SW480 (cell line): ENCODE results near the gene CNTNAP1.

Source experiments
- DNase-seq: peaks from one replicate; pipeline ENCODE4 v3.0.0-alpha.2; 2016; ENCODE audit warnings: low spot score

CNTNAP1 gene

DNA sequence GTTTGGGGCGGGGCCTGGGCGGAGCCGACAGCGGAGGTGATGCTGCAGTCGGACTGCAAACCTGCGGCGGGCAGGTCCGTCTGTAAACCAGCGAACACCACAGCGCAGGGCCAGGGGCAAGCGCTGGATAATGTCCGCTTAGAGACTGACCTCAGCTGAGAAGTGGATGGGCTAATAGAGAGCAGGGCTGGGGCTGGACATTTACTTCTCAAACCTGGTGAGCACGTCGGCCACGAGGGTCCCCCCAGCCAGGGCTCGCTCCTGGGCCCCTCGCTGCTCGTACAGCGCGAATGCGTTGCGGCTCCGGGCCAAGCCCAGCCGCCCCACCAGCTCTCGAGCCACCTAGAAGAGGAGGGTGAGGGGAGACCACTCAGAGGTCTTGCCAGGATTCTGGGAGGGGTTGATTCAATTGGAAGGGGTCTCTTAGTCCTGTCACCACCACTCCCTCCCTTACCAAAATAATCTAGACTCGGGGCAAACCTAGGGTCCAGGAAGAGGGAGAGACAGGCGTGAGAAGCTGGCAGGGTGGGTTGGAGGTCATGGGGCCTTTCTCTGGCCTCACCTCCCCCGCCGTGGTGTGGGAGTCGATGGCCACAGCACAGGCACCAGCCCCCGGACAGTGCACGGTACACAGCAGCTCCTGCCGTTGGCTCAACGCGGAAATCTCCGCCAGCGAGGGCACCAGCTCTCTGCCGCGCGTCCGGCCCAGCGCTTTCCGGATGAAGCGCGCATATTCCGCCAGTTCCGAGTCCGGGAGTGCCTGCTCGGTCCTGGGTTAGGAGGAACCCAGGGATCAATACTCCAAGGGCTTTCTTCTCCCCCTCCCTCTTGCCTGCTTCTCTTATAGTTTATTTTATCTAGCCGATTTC, 11.3 kb upstream of the CNTNAP1 start:
- no peak for DNase-seq

DNA sequence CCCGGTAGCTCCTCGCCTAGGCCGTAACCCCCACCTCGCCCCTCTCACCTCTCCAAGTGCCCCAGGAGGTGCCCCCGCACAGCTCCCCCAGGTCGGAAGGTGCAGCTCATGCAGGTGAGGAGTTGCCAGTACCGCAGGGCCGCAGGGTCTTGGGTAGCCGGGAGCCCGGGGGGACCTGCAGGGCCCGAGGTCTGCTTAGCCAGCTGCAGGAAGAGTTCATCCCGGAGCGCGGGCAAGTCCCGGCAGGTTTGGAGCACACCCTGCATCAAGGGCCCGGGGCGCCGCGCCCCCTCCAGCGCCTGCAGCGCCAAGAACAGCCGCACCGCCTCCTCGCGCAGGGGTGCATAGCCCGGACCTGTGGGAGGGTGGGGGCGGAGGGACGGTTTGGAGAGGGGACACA, 10.3 kb upstream of the CNTNAP1 start:
- no peak for DNase-seq

DNA sequence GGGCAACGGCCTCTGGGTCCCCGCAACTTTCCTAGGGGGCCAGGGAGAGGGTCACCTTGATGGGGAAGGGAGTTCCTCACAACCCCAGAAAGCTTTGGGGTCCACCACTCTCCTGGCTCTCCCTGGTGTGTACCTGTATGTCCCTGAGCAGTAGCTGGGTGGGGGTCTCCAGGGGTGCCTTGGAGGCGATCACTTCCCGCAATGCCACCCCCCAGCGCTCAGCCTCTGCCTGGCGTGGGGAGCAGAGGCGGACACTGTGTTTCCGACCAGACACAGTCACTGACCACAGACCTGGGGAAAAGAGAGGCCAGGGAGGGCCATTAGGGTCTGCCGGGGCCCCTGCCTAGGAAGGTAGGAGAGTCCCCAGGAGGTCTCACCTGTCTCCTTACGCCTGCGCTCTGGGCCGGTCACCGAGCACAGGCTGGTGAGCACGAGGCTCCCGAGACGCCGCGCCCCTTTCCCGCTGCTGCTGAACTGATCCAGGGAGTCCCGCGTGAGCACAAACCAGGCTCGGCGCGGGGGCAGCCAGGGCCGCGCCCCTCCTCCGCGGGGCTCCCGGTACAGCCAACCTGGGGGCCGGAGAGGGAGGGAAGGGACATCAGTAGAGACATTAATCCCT, 9.0 kb upstream of the CNTNAP1 start:
- DNase-seq = no peak

DNA sequence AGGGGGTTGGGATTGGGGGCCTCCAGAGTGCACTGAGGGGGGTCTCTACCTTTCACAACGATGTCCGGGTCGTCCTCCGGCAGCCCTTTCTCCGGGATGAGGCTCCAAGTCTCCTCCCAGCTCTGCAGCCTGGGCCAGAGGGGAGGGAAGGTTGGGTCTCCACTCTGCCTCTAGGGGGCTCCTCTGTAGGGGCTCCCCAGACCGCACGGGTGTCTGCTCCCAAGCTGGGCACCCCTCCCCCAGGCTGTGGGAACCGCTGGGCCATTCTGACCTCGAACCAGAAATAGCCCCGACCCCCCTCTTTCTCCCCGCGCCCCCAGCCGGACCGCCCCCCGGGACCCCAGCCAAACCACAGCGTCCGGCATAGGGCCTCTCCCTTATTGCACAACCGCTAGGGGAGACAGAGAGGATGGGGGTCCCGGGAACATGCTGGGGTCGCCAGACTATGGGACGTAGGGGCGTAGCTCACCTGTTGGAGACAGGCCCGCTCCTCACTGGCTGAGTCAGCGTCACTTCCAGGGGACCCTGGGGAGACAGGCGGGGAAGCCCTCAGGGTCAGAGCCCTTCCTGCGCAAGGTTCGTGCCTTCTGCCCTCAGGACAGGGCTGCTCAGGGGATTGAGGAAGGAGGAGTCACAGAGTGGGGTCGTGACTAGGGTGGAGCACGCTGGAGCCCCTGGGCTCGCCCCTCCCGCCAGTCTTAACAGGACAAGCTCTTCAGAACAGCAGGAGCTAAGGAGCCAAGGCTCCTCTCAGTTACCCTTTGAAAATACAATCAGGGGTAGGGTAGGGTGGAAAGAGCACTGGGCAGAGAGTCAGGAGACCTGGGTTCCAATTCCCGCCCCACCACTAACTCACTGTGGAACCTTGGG, 8.2 kb upstream of the CNTNAP1 start:
- DNase-seq = peak; percentile 55

DNA sequence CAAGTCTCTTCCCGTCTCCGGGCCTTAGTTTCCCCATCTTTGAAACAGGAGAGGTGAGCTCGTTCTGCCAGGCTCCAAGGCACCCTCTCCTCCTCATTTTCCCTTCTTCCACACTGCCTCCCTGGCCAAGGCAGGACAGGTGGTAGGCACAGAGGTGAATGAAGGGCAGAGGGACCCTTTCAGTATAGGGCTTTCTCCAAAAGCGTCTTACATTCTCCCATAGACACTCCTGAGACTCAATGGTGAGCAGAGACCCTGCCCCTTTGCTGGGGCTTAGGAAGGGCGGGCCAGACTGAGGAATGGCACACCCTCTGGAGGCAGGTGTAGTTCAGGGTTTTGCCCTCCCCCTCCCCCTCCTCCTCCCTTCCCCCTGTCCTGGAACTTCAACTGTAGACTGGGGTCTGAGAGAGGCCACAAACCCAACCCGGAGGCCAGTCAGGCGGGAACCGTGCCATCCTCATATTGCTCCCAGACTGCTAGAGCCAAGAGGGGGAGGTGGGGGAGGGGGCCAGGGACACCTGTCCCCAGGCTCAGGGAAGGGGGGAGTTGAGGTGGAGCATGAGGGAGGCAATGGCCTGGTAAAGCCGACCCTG, 7.5 kb upstream of the CNTNAP1 start:
- no peak for DNase-seq

DNA sequence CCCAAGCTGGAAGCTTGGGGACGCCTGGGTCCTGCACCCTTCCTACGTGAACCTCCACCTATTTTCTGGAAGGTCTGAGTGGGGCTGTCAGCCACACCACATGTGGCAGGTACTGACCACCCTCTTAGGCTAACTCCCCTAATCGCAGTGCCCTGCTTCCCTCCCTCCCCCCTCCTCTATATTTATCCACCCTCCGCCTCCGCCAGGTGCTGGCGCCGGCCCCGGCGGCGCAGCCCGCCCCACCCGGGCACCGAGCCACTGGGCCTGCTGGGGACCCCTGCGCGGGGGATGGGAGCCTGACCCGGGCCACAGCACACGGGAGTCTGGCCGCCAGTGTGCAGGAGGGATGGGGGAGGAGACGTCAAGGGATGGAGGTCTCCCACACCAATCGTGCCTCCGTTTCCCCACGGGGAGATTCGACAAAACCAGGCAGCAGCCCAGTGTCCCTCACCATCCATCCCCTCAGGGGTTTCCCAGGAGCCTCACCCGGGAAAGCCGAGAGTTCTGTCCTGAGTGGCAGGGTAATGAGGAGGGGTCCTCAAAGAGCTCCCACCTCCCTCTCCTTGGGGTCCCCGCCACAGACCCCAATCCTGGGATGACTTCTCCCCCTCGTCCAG, 6.9 kb upstream of the CNTNAP1 start:
- DNase-seq = no peak

DNA sequence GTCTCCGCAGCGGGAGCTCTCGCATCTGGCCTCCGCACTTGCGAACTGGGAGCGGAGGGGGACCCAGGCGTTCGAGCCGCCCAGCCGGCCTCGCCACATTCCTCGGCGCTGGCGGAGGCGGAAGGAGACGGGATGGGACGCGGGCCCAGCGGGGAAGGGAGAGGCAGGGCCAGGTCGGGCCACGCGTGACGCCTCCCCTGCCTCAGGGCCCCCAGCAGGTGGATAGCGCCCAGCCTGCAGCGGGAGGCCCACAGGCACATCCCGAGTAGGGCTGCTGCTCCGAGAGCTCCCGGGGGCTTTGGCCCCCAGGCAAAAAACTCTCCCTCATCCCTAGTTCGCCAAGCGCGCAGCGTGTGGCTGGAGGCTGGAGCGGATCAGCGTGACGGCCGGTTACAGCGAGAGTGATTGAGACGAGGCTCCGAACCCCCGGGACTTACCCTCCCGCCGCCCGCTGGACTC, 6.3 kb upstream of the CNTNAP1 start:
- peak; percentile 34 for DNase-seq

DNA sequence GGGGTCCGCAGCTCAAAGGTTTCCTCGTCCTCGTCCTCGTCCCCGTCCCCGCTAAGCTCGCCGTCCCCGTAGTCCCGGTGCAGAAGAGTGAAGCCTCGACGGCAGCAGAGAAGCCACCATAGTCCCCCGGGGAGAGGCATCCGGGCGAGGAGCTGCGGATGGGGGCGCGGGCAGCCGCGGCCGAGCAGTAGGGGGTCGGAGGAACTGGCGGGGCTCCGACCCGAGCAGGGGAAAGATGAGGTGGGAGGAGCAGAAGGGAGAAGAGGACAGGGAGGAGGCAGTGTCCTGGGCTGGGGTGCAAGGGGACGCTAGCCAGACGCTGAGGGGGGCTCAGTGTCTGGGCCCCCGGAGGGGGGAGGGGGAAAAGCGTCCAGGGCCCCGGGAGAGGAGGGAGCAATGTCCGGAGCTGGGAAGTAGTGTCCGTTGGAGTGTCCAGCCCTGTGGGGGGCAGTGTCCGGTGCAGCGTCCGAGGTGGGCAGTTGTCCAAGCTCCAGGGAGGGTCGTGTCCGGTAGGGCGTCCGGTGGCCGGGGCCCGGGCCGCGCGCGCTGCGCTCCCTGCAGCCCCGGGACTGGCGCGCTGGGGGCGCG, 5.8 kb upstream of the CNTNAP1 start, which contains the start of gene PLEKHH3:
TSS of gene PLEKHH3 (minus strand) at position 571 of the 588 bp plus-strand sequence. CDS start at position 140, 431 bp downstream.
- no peak for DNase-seq

DNA sequence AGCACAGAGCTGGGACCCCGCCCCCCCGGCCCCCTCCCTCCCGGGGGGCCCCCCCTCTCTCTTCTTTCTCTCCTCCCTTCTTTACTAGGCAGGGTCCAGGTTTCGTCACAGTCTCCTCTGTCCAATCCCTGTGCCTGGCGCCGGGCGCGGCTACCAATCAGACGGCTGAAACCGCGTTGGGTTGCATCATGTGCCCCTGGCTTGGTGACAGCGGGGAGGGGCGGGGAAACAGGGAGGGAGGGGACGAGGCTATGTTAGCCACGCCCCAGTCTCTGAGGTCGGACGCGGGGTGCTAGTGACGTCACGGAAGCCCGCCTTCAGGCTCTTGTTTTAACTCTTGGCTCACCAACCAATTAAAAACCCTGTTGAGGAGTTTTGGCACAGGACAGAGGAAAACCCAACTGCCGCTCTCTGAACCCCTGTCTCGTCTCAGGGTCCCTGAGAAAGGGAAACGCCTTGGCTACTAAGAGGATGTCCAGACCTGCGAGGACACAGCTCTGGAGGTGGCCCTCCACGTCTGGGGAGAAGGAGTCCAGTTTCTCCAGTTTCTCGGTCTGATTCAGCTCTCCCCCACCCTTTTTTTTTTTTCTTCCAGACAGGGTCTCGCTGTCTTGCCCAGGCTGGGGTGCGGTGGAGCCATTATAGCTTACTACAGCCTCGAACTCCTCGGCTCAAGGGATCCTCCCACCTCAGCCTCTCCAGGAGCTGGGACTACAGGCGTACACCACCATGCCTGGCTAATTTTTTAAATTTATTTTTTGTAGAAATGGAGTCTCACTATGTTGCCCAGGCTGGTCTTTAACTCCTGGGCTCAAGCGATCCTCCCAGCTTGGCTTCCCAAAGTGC, 5.1 kb upstream of the CNTNAP1 start:
- DNase-seq = peak; percentile 99

DNA sequence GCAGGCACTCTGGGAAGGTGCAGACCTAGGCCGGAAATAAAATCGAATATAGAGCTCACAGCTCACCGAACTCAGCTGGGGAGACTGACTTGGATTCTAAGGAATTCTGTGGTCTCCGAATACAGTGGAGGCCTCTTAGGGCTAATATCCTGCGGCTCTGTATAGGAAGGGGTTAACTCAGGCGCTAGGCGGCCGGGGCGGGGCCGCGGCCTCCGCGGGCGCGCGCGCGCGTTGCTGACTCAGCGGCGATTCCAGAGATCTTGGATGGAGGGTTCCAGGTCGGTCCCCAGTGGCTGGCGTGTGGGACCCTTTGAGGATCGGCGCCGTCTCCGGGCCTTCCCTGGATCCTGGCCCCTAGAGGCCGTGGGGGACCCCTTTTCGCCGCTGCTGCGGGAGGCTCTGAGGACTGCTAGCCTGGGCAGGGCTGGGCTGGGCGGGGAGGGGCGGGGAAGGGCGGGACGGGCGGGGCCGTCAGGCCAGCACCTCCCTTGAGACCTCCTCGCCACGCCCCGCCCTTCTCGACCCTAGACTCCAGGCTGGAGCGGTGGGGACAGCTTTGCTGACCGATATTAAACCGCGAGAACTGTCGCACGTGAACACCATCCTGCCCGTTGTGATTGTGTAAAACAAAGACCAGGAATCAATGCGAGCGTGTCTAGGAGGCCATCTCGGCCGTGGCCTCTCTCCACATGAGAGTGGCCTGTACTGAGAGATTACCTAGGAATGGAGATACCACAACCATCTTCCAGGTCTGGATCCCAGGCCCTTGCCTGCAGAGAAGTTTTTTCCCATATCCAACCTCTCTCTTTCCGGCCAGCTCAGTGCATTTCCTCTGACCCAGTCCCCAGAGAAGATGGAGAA, 4.2 kb upstream of the CNTNAP1 start:
- DNase-seq = peak; percentile 90

DNA sequence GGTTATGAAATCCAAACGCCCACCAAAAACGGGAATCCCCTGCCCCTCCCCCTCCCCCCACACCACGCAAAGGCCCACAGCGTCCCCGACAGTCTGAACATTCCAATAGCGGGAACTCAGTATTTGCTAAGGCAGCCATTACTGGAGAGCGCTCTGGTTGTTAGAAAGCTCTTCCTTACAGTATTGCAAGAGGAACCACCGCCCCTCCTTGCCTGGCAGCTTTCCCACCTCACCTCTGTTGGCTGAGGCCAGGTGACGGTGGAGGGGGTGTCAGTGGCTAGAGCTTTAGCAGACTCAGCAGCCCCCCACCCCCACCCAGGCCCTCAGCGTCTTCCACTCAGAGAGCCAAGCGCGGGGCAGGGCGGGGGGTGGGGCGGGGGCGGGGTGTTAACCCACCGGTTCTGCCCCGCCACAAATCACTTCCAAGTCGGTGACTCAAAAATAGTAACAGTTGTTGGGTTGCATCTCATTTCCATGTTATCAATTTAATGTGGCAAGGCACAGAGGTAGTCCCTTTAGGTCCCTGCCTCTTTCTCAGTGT, 3.3 kb upstream of the CNTNAP1 start:
- peak; percentile 74 for DNase-seq

DNA sequence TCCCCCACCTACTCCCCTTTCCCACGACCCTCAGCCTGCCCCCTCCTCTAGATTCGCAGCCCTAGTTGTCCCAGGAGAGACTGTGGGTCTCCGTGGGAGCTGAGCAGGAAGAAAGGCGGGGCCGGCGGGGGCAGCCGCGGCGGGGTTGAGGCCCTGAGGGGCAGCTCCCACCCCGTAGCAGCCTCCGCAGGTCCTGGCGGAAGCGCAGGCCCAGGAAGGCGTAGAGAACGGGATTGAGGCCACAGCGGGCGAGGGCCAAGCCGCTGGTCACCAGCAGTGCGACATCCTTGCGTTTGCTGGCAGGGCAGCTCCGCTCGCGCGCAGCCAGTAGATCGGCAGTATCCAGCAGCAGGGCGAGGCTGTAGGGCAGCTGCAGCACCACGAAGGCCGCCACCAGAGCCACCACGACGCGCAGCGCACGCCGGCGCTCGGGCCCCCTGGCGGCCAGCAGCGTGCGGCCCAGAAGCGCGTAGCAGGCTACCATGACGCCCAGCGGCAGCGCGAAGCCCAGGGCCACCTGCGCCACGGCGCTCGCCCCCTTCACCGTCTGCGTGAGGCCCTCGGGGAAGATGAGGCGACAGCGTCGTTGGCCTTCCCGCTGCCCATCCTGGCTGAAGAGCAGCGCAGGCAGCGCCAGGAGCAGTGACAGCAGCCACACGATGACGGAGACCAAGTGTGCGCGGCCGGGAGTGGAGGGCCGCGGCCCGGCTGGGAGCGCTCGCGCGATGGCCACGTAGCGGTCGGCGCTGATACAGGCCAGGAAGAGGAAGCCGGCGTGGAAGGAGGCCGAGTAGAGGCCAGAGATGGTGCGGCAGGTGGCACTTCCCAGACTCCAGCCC, 2.6 kb upstream of the CNTNAP1 start:
- DNase-seq = peak; percentile 91

DNA sequence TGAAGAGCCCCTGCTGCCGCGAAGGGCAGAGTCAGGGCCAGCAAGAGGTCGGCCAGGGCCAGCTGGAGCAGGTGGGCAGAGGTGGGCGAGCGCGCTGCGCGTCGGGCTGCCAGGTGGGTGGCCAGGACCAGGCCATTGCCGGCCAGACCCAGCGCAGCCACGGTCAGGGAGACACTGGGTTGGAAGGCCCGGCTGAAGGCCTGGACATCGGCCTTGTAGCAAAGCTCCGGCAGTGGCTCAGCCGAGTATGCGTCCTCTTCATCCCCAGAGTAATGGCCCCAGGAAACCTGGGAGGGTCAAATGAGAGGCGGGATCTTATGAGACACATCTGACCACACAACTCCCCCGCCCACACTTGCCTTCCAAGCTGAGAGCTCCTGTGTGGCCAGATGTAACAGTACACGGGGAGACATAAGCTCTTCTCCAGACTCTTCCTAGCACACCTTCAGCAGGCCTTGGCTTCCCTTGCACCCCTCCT, 2.0 kb upstream of the CNTNAP1 start:
- DNase-seq = no peak

DNA sequence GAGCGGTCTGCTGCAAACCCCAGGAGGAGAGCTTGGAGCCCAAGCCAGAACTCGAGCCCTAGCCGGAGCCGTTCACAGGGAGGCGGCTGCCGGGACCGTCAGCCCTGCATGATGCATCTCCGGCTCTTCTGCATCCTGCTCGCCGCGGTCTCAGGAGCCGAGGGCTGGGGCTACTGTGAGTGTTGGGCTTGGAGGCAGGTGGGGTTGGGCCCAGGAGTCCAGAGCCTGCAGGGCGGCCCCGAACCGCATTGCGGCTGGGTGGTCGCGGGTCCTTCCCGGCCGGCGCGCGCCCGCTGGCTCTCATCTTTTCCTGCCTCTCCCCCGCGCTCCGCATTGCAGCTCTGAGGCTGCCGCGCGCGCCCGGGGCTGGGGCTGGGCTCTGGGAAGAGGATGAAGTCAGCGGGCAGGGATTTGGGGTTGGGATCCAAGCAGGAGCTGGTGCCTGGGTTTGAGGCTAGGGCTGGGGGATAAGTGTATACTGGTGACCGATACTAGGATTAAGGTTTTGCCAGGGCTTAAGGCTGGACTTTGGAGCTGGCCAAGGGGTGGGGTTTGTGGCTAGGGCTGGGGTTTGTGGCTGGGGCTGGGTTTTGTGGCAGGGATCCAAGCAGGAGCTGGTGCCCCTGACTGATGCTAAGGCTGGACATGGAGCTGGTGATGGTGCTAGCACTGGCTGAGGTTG, 532 bp downstream of the CNTNAP1 start:
- peak; percentile 61 for DNase-seq

DNA sequence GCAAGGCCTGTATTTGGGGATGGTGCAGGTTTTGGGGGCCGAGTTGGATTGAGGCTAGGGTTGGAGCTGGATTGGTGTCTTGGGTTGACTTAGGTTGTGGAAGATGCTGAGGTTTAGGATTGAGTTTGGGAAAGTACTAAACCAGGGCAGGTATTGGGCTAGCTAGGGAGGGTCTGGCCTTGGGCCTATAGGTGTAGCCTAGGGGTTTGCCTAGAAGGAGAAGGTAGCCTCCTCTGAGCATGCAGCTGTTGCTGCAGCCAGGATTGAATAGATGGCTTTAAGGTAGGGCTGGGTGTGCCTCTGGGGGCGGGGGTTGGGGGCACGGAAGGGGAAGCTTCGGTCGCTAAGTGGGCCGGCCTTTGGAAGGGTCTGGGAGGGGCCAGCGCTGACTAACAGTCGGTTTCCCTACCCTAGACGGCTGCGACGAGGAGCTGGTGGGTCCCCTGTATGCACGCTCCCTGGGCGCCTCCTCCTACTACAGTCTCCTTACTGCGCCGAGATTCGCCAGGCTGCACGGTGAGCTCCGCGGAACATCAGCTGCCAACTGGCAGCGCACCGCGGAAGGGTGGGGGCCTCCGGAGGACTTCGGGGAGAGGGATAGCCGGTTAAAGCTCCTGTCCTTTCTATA, 1.2 kb downstream of the CNTNAP1 start:
- DNase-seq = no peak

DNA sequence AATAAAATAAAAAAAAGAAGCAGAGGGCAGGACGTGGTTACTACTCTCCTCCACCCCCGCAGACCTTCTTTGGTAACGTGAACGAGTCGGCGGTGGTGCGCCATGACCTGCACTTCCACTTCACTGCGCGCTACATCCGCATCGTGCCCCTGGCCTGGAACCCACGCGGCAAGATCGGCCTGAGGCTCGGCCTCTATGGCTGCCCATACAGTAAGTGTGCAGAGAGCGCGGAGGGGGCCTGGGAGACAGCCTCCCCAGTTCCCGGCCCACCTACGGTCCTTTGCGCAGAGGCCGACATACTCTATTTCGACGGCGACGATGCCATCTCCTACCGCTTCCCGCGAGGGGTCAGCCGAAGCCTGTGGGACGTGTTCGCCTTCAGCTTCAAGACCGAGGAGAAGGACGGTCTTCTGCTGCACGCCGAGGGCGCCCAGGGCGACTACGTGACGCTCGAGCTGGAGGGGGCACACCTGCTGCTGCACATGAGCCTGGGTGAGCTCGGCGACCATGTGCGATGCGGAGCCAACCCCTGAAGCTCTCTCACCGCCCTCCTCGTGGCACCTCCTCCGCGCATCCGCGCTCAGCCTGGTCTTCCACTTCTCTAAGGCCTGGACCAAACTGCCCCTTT, 2.7 kb downstream of the CNTNAP1 start:
- DNase-seq = no peak
